Fibroblast of skin of left quadriceps (primary cell): Measurements from ENCODE around the gene PFN4.
"Not testable (repeated sequence)": the region's sequence is repeated elsewhere in the genome, so short reads cannot be mapped to it uniquely, and the experiment has no call there.

ENCODE experiments used
- DNase-seq, 2 experiments: peaks; one replicate each; pipeline ENCODE4 v3.0.0-alpha.2; 2013; ENCODE audit warnings: low read depth in 2 of 2

PFN4 gene, protein sequence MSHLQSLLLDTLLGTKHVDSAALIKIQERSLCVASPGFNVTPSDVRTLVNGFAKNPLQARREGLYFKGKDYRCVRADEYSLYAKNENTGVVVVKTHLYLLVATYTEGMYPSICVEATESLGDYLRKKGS

GRCh38 chr2:24123195-24123921 is at the start of gene PFN4, which contains the start of gene FAM228B:
Gene PFN4 (minus strand): TSS chr2:24123334. CDS start chr2:24122535, 799 bp downstream.
Gene FAM228B (plus strand): TSS chr2:24123469. CDS start chr2:24124362, 893 bp downstream.
- peak; percentile 37 to 42 for DNase-seq

DNA sequence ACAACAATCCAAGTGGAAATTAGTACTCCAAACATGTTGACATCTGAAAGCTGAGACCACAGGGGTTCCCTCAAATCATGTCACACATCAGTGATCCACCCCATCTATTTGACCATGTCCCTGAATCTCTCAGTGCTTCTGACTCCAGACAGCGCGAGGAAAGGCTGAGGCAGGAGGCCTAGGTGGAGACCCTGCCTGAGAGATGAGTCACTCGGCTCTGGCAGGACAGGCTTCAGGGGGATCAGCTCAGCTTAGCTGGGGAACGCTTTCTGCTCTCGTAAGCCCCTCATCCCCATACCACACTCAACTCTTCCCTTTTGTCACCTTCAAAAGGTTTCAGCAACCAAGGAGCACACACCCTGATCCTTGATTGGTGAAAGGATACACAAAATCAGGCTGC is 45.9 kb upstream of the PFN4 start:
- no peak for DNase-seq

- DNase-seq, result no peak
Measured at GRCh38 chr2:24164416-24164973, 41.4 kb upstream of the PFN4 start.

DNA sequence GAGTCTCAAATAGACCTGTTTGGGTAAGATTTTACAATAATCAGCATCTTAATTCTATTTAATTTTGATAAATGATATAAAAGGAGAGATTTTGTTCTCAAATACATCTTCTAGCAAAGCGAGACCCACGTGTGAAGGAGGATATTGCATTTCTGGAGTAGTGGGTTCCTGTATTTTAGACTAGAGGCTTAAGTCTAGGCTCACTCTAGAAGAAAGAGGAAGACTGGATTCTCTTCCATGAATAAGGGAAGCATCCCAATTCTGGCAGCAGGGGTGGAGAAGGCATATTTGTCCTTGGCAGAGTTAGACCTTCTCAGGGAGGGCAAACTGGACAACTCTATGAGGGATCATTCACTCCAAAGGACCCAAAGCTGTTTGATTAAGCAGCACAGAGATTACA is 40.5 kb upstream of the PFN4 start:
- no peak for DNase-seq

DNA sequence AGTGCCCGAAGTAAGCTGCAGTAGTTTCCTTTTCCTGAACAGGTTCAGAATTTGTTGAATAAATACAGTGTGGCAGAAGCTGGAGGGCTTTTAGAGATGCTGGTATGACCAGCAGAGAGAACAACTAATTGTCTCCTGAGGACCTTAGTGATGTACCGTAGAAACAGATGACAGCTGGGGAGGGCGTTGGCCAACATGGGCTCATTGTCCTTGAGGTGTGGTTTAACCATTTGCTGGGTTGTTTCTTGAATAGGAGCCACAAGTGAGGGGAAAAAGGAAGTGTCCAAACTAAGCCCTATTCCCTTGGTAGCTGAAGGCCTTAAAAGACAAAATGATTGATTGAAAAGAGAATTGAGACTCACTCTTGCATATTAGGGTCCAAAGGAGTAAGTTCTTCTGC is 40.1 kb upstream of the PFN4 start:
- no peak for DNase-seq

- DNase-seq, result no peak
Measured at GRCh38 chr2:24162494-24162893, 39.4 kb upstream of the PFN4 start.

DNA sequence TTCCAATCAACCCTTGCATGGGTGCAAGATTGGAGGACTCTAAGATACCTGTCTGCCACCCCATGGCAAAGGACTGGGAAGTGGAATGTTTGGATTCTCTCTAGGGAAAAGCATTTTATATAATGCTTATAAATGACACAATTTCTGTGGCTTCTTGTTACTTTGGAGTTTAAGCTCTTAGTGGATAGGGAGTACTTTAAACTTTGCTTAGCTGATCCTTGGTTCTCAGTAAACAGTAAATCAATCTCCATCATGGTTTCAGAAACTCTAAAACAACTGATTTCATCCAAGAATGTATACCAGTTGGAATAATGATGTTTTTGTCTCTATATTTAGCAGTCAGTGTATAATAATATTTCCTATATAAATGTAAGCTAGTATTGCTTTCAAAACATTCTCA is 37.6 kb upstream of the PFN4 start:
- DNase-seq, result no peak

DNA sequence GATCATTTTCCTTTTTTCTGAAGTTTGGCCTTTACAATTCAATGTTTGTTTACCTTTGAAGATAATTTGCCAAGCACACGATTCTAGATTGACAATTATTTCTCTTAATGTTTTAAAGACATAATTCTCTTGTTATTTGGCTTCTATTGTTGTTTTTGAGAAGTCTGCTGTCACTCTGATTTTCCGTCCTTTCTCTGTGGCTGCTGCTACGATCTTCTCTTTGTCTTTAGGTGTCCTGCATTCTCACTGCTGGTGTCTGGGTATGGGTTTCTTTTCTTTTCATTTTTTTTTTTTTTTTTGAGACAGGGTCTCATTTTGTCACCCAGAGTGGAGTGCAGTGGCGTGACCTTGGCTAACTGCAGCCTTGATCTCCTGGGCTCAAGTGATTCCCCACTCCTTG is 36.6 kb upstream of the PFN4 start:
- DNase-seq, result no peak

- no peak for DNase-seq
Measured at GRCh38 chr2:24158131-24158530, 35.0 kb upstream of the PFN4 start.

DNA sequence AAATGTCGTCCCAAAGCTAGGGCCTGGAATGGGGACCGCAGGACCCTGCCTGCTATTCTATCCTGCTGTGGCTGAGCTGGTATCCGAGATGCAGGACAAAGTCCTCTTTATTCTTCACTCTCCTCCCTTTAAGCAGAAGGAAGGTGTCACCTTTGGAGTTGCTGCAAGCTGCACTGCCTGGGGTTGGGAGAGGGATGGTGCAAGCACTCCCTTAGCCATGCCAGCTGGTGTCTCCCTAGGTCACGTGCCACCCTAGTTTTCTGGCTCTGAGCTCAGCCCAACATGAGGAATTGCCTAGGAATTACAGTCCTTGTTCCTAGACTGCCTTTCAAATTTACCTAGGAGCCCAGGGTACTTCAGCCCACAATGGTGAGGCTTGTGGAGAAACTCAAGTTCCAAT is 30.3 kb upstream of the PFN4 start:
- DNase-seq, result no peak

GRCh38 chr2:24152413-24153197 is 29.5 kb upstream of the PFN4 start:
- no peak for DNase-seq

DNA sequence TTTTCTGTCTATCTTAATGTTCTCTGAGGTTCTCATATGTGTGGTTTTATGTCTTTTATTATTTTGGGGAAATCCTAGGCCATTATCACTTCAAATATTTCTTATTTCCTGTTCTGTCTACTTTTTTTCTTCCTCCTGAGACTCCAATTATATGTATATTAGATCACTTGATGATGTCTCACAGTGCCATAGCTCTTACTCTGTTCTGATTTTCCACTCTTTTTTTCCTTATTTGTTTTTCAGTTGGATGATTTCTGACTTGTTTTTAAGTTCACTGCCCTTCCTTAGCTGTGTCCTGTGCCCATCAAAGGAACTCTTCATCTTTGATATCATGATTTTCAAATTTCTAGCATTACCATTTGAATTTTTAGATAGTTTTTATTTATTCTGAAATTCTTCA is 24.2 kb upstream of the PFN4 start:
- DNase-seq, result no peak

DNA sequence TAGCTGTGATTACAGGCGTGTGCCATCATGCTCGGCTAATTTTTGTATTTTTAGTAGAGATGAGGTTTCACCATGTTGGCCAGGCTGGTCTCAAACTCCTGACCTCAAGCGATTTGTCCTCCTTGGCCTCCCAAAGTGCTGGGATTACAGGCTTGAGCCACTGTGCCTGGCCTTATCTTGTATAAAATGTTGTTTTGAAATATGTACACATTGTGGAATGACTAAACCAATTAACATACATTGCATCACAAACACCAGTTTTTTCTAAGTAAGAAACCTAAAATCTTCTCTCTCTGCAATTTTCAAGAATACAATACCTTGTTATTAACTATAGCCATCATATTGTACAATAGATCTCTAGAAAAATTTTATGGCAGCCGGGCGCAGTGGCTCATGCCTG is 17.2 kb upstream of the PFN4 start:
- DNase-seq, result not testable (repeated sequence)

DNA sequence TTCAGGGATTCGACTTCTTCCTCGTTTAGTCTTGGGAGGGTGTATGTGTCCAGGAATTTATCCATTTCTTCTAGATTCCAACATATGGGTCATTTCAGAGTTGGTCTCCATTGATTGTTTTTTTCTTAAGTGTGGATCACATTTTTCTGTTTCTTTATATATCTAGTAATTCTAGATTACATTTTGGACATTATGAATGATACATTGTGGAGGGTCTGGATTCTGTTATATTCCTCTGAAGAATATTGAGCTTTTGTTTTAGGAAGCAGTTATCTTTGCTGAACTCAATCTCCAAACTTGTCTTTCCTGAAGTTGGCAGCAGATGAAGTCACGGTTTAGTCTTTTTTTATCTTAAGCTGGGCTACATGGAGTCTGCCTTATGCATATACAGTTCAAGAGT is 9.4 kb upstream of the PFN4 start:
- no peak for DNase-seq

GRCh38 chr2:24125956-24126355 is 2.8 kb upstream of the PFN4 start:
- DNase-seq, result no peak

DNA sequence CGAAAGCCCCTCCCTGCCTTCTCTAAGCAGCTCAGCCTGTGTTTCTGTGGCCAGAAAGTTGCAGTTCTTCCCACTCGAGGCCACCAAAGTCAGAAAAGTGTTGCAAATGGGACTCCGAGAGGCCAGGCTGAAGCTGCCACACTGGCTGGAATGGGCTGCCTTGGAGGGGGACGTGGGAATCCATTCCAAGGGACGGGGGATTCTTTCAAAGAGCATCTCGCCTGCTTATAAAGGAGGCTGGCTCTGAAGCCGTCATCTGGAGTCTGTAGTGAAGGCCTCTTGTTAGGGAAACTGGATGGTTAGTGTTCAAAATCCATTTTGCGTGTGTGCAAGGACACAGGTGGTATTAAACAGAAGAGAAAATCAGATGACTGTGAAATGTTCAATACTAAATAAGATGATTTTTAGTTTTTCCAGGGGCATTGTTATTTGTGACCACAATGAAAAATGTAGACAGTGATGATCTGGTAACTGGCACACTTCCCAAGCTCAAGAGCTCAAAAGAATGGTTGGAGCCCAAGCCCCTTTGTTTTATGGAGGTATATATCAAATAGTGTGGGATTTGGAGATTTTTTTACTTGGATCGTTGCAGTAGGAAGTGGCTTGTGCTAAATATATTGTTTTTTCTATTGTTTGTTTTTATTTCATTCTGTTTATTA is 917 bp upstream of the PFN4 start:
- peak in 1 of 2 experiments; percentile 8 for DNase-seq

DNA sequence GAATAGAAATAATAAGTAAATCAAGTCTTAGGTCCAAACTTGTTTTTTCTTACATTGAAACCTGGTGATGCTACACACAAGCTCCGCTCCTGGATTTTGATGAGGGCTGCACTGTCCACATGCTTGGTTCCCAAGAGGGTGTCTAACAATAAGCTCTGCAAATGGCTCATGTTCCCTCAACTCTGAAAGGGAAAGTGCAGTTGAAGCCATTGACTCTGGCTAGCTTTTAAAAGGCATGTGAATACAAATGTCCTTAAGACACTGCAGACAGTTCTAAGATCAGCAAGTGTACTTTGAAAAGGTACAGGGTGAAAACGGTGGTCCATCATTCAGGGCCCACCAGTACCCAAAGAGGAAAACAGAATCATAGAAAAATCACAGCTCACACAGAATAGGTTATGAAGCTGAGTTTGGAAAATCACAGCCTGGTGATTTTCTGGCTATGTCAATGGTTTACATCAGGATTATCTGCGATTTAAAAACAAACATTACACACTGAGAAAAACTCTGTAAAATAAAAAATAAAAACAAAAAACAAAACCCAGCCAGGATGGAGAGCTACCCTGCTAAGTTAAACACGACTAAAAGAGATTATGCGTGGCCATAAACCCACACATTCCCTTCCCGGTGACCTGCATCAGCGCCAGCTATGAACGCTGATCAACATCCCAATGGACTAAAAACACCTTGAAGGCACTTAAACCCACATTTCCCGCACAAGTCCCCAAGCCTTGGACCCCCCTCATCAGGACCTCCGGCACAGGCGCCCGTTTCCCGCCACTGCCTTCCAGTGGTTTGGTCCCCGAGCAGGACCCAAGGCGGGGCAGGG is 554 bp downstream of the PFN4 start:
- no peak for DNase-seq

DNA sequence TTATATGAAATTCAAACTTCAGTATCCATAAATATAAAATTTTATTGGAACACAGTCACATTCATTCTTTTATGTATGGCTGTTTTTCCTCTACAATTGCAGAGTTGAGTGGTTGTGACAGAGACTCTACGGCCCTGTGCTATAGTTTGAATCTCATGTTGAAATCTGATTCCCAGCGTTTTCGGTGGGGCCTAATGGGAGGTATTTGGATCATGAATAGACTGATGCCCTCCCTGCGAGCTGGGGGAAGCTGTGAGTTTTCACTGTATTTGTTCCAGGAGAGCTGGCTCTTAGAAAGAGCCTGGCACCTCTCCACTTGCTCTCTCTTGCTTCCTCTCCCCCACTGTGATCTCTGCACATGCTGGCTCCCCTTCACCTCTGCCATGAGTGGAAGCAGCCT is 1.7 kb downstream of the PFN4 start:
- no peak for DNase-seq

- DNase-seq, result no peak
Measured at GRCh38 chr2:24121066-24121465, 2.1 kb downstream of the PFN4 start.

DNA sequence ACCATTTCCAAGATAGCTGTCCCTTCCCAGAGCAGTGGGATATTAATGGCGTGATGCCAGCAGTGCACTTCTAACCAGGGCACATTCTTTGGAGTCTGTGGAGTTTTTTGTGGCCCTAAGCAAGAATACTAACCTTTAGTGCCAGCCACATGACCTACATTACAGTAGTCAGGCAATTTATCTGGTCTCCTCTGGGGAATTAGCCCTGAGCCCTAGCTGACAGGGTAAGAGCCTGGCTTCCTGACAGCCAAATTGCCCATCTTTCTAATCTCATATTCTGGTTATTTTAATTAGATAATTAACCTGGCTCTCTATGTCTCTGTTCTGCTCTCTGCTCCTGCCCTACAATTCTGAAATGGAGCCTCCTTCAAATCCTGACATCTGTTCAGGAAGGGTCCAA is 5.2 kb downstream of the PFN4 start:
- DNase-seq, result no peak

GRCh38 chr2:24115057-24115456 is 8.1 kb downstream of the PFN4 start:
- DNase-seq, result peak; percentile 10 to 20
